Stimulated activated CD8-positive, alpha-beta memory T cell treated with anti-CD3 and anti-CD28 coated beads, Interleukin-2, amount 100 ng/mL, for 48 hours (primary cell): ENCODE data around the gene TMEM266.

Experiments
- DNase-seq, 2 donors: peaks; one replicate each; pipeline ENCODE4 v3.0.0-alpha.2; 2020; ENCODE audit warnings: low read depth in 2 of 2

Gene TMEM266

GRCh38 chr15:76236350-76236749 is 176.6 kb downstream of the TMEM266 start:
- no peak for DNase-seq

- DNase-seq, result no peak
These were observed 180.0 kb downstream of the TMEM266 start for GRCh38 chr15:76239786-76240185.

GRCh38 chr15:76245072-76245610 is 185.4 kb downstream of the TMEM266 start:
- DNase-seq, result no peak

- no peak for DNase-seq
These were observed 191.9 kb downstream of the TMEM266 start for GRCh38 chr15:76251717-76252116.

GRCh38 chr15:76252249-76252648 is 192.5 kb downstream of the TMEM266 start:
- DNase-seq, result no peak

- DNase-seq, result no peak
These were observed 194.1 kb downstream of the TMEM266 start for GRCh38 chr15:76253691-76254473.
